Right renal pelvis (tissue), 4 donors: ENCODE measurements around the gene SPRYD3. TPM values are rescaled to one million over a fixed set of nuclear protein-coding genes. Genes with fewer than 3 reads are reported as not detected.

Source experiments
- DNase-seq, 4 donors: peaks; one replicate each; pipeline ENCODE4 v3.0.0-alpha.2; 2013; ENCODE audit warnings: low read depth in 4 of 4, low spot score in 3 of 4, missing footprints in 1 of 4
- polyA plus RNA-seq, 4 donors: library from polyadenylated mRNA; unstranded; fragments of 120-200 nt; gene quantifications; one replicate each; pipeline ENCODE4 v1.2.1, GENCODE V29; 2013; ENCODE audit not compliant: insufficient read length in 4 of 4

SPRYD3 gene
- polyA plus RNA-seq, 4 donors = 17.7 to 21.9 (median 20.8) TPM

DNA sequence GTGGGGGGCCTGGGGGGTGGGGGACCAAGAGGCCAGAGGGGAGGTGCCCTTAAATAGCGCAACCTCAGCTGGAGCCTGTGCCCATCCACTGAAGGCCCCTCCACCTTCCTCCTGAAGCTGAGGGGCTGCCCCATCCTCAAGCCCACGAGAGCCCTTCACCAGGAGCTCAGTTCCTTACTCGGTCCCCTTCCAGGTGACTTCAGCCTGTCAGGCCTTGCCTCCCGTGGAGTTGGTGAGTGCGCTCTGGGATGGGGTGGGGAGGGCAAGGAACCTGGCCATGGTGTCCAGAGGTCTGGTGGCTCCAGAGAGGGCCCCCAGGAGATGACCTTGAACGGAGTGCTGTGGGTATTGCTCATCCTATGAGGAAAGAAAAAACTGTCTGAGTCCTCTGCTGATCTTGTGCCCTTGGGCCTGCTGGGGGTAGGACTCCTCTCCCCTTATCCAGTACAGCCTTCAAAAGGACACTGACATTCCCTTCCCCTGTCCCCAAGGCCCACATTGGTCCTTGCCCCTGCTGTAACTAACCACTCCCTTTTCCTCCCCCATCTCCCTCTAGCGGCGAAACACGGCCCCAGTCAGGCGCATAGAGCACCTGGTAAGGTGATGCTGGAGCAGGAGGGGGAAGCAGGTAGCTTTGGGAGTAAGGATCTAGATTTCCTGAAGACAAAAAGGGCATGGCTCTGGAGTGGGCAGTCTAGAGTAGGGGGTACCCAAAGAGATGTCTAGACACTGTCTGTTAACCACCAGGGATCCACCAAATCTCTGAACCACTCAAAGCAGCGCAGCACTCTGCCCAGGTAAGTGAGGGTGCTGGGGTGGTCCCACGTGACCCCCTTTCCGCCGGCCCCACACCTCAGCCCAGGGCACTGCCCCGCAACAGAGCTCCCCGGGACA, 25.7 kb downstream of the SPRYD3 start:
- no peak for DNase-seq

DNA sequence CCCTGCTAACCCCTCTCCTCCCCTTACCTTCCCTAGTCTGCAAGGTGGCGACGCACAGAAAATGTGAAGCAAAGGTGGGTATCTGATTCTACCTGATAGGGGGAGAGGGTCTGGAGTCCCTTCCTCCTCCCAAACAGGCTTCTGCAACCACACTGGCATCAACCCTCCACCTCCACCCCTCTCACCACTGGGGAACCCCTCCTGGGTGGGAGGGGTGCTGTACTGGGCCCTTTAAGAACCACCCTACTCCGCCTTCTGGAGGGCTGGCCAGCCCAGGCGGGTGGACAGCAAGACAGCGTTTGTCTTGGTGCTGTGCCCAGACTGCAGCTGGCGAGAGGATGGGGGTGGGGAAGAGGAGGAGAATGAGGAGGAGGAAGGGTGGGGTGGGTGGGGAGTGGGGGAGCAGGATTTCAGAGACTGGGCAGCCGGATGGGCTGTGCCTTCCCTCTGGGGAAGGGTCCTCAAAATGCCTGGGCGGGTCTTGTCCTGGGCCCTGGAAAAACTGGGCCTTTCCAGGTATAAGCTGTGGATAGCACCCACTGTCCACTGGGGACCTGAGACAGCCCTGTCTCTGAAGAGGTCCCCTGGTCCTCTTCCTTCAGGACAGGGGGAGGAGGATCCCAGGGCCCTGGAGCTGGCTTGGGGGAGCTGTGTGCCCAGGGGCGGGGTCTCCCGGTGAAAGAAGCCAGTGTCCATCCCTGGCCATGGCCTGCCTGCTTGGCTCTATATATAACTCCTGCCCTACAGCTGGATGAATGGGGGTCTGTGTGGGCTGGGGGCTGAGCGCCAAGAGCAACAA, 26.6 kb downstream of the SPRYD3 start:
- DNase-seq = no peak

DNA sequence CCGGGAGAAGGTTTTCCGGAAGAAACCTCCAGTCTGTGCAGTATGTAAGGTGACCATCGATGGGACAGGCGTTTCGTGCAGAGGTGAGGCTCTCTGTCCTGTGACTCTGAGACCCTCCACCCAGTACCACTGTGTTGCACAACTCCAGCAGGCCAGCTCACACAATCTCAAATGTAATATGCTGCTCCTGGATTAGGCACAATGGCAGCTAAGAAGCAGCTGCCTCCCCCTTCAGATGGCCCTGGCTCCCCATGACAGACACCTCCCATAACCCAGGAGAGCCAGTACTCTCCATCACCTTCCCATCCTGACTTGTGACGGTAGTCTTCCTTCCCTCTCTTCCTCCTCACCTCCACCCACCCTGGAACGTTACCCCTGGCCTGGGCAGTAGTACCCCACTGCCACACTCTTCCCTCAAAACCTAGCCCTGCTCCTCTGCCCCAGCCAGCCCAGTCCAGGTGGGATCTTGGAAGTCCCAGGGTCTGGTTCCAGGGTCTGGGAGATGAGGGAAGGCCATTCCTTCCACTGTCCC, 27.2 kb downstream of the SPRYD3 start:
- DNase-seq = no peak

DNA sequence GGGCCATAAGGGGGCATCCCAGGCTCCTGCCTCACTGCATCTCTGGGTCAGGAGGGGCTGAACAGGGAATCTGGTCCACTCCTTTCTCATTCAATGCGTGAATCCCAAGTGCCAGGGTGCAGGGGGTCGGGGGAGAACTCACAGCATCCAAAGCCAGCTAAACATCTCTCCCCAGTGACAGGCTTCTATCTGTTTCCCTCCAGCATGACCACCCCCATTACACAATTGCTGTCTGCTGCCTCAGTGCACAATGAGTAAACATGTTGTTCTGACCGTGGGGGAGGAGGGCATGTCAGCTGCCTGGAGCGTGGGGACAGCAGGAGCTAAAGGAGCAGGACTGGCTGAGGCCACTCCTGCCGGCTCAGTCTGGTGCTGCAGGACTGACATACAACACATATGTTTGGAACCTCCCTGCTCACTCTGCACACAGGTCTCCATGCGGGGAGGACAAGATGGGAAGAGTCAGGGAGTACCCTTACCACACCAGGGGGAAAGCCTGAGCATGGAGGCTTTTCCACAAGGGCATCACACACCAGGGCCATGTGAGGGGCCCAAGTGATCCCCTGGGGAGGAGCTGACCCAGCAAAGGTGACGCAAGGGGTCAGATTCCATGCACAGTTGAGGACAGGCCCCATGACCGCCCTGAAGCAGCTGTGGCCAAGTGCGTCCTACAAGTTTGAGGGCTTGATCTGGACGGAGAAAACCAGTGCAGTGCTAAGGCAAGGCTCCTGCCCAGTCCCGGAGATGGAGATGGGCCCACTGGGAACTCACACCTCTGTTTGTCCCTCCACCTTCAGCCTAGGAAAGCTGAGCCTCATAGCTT, 27.9 kb downstream of the SPRYD3 start:
- DNase-seq = no peak

DNA sequence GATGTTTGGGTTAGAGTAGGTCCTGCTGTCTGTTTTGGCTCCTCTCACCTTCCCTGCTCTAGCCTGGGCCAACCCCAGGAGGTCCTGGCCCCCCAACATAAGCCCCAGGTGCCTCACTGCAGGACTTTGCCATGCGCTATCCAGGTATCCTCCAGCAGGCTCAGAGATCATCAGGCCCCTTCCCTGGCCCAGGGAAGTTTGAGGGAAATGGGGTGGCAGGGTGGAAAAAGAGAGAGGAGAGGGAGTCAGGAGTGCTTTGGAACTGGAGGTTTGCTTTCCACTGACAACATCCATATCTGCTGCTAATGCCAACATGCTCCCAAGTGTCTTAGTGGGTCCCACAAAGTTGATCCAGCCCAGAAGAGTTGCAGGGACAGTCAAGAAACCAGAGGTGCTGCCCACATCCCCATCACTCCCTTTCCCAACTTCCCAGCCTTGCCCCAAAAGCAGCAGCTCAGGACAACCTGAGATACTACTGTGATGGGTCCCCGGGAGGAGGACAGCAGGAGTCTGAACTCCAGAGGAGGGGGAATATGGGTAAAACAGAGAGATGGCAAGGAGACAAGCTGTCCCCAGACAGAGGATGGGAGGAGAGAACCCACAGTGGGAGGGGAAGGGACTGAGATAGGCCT, 28.6 kb downstream of the SPRYD3 start:
- DNase-seq = no peak

DNA sequence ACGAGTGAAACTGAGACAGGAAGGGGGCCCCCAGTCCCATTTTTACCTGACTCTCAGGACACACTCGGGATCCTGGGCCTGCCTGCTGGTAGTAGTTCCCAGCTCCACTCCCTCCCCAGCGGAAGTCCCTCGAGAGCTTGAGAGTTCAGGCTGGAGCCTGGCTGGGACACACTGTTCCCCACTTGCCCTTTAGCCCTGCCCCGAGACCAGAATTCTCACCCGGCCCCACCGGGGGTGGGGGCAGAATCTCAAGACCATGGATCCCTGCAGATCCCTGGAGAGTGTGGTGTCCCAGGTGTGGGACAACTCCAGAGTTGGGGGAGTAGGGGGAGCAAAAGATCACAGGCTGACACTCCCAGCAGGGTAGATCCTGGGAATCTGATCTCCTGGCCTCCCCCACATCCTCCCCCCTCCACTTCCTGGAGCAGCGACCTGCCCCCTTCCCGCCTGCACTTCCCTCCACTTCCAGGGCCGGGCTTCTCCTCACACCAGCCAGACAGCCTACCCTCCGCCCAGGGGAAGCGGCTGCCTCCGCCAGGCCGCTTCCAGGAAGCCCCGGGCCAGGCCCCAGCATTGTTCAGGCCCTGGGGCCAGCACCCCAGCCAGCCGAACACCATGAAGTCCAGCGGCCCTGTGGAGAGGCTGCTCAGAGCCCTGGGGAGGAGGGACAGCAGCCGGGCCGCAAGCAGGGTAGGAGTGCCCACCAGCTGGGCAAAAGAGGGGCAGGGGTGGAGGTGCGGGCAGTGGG, 29.4 kb downstream of the SPRYD3 start, which contains the start of gene TNS2:
TNS2 (plus strand) TSS at position 495 of the 748 bp plus-strand sequence; CDS start at position 616, 121 bp downstream.
- no peak for DNase-seq

DNA sequence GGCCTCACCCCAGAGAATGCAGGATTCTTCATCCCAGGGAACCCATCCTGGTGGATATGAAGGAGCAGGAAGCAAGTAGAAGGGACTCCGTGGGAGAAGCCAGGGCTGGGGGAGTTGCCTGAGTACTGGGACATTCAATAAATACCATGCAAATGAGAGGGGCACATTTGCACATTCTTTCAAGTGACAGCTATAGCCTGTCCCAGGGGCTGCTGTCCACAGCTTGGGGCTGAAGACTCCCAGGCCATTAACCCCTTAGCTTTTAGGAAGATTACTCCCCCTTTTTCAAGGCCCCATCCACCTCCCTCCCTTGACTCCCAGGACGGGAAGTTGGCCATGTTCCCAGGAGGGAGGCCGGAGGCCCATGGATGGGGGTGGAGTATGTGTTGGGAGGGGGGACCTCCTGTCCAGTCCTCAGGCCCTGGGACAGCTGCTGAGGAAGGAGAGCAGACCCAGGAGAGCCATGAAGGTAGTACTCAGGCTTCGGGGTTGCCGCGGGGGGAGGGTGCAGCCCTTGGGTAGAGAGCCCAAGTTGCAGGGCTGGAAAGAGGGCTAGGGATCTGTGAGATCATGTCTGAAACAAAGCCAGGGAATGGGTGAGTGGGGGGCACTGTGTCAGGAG, 30.3 kb downstream of the SPRYD3 start:
- DNase-seq = peak in 1 of 4 donors; percentile 72

DNA sequence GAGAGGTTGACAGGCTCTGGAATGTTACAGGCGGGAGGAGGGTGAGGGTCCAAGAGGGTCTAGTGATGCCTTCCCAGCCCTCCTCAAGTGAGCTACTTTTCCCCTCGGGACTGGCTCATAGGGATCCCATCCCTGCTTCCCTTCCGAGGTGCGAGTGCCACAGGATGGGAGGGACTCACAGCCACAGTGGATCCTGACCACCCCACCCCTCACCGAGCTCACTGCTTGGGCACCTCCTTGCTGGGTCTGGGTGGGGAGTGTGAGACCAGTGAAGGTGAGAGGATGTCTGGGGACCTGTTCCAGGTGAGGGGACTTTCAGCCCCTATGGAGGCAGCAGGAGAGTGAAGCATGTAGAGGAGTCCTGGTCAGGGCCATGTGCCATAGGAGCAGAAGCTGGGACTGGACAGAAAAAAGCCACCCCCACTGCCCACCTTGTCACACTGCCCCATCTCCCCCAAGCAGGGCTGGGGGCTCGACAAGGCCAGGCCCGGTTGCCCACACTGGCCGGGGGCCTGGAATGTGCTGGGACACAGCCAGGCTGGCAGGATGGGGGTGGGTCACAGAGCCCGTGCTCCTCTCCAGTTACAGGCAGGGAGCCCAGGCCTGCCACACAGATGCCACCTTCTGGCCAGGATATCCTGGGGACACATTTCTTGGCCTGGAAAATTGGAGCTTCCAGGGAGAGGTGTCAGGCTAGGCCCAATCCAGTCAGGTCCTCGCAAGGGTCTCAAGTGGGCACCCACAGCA, 31.0 kb downstream of the SPRYD3 start:
- DNase-seq = no peak

DNA sequence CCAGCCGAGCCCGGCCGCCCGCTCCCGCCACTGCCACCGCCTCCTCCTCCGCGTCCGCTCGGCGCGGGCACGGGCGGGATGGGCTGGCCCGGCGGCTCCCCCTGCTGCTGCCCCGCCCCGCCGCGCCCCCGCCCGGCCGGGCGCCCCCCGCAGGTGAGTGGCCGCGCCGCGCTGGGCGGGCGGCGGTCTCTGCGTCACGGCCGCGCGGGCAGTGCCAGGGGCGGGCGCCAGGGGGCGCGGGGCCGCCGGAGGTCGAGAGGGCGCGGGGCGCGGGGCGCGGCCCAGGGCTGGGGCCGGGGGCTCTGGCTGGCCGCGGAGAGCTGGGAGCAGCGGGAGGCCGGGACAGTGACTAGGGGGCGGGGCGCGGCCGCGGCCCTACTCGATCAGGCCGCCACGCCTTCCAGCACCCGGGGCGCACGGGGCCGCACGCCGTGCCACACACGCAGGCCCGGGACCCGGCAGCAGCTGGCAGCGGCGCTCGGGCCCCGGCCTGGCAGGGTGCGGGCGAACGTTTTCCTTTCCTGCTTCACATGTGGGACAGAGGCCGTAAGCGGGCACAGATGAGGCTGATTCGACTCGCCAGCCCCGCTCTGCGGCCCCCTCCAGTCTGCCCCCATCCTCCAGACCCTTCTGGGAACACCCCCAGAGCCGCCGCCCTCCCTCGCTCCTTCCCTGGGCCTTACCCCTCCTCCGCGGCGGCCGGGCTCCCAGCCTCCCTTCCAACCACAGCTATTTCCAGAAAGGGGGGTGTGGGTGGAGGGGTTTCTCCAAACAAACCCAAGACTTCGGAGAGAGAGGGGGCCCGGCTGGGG, 31.8 kb downstream of the SPRYD3 start:
- peak in 1 of 4 donors; percentile 58 for DNase-seq

DNA sequence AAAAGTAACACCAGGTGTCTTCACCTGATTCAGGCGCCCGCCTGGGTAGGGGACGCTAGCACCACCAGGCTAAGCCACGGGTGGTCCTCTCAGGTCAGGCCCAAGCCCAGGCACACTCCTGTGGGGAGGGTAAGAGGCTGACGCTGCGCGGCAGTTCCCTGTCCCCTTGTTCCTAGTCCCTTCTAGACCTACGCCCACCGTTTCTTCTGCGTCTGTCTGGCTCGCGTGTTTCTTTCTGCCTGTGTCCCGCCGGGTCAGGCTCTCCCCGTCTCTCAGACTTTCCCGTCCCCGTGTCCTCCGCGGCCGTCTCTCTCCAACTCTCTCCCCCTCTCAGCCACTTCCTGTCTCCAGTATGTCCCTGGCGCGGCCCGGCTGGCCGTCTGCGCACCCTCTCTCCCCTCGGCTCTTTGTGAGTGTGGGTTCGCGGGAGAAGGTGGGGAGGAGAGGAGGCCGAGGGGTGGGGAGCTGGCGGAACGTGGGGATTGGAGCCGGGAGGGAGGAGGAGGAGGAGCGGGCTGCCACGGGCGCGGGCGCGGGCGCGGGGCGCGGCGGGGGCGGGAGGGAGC, 32.5 kb downstream of the SPRYD3 start:
- DNase-seq = peak in 1 of 4 donors; percentile 76

DNA sequence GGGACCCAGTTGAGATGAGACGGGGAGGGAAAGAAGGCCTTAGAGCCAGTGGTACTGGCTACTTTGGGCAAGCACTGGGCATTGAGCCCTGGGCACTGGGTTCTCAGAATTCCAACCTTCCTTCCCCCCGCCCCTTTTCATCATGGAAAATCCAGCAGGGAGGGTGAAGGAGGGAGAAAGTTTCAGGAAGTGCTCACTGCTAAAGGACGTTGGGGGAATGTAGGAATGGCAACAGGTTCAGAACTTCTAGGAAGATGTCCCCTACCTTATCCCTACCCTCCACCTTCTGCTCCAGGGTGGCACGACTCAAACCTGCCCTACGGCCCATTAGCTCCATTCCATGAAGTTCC, 33.5 kb downstream of the SPRYD3 start:
- no peak for DNase-seq

DNA sequence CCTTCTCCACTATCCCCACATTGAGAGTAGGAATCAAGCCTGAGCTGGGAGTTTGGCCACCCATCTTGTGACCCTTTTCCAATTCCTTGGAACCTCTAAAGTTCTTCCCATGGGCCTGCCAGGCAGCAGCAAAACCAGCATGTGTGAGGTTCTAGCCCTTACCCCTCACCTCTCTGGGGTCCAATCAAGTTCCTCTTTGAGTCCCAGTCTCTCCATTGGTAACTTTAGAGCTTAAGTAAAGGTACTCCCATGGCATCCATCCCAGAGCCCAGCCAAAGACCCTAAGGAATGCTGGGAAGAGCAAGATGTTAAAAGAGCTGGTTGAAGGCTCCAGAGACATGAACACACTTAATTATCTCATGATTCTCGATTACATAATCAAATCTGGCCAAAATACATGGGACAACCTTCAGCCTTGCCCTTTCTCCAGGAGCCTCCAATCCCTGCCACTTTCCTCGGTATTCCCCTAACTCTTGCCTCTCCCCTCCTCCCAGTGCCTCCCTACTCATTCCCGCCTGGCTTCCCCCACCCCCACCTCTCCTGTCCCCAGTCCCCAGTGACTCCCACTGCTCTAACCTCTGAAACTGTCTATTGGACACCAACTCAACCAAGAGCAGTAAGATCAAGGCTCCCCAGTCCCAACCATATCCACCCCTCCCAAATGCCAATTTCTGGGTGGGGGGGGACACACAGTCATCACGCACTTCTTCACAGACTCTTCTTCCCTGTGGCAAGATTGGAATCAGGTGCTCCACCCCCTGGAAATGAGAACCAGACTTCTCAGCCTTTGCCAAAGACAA, 34.1 kb downstream of the SPRYD3 start:
- no peak for DNase-seq

DNA sequence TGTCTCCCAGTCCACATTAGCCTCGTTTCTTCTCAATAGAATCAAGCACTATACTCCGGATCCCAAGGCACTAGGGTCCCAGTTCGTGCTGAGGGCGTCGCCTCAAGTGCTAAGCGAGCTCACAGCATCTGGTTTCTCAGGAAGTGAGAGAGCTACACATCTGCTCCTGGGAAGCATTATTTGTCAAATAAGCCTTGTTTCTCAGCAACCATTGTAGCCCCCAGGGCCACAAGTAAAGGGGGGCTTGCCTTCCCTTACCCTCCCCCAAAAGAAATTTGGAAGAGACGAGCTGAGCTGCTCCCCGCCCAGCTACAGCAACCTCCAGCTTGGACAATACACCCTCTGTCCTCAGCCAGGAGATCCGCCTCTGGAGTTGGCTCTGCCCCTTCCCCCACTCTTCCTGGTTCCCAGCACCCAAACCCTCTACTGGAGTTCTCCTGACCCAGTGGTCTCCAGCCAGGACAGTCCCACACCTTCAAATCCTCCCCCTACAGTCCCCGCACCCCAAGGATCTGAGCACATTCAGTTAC, 35.1 kb downstream of the SPRYD3 start:
- no peak for DNase-seq

DNA sequence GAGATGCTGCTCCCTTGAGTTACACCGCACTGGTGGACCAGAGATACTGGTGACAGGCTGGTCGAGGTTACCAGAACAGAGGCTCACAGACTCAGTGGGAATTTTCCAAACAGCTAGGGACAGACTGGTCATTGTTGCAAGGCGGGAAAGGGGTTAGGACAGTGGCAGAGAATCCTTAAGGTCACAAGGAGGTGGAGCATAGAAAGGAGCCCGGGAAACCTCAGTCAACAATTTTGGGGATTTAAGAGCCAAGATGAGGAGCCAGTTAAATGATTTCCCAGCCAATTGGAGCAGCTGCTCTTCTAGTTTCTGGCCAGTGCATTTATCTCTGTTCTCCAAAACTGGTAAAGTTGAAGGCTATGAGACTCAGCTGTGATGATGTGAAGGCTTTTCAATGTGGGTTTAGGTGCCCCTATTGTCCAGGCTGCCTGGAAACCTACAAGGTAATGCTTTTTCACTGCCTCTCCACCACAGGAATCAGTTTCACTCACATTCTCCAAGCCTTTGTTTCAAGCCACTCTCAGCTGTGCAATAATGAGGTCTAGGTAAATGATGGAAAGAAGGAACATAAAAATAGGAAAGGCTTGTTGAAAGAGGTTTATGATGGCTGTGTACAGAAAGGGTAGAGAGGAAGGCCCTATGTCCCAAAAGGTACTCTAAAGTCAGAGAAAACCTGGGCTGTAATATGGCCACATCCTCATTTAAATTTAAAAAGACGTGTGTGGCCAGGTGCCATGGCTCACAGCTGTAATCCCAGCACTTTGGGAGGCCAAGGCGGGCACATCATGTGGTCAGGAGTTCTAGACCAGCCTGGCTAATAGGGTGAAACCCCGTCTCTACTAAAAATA, 36.4 kb downstream of the SPRYD3 start:
- no peak for DNase-seq

DNA sequence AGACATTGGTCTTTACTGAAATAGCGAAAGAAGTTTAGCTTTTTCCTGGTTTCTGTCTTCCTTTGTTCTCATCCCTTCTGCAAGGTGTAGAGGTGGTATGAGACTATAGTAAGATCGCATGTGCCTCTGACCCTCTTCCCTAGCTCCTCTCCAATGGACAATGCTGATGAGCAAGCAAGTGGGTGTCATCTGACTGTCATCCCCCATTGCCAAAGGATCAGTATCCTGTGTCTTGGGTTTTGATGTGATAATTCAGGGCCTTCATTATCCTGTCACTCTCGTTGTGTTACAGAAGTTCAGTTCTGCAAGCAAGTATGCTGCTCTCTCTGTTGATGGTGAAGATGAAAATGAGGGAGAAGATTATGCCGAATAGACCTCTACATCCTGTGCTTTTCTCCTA, 39.3 kb downstream of the SPRYD3 start:
- DNase-seq = no peak
